Stimulated activated effector memory CD8-positive, alpha-beta T cell treated with anti-CD3 and anti-CD28 coated beads, Interleukin-12 subunit alpha, Interleukin-12 subunit beta, amount 100 ng/mL, for 72 hours (primary cell): ENCODE measurements around the gene HLTF.
"Not testable (repeated sequence)": the region's sequence is repeated elsewhere in the genome, so short reads cannot be mapped to it uniquely, and the experiment has no call there.

Experiments
- ATAC-seq: fragments of 150-1000 bp; cut with Tn5 transposase; 2 replicates; pipeline ENCODE4 v1.10.0; 2021
- DNase-seq, 2 donors: peaks; one replicate each; pipeline ENCODE4 v3.0.0; 2021 to 2022; ENCODE audit warnings: low spot score in 2 of 2
- H3K27ac Mint-ChIP-seq: one replicate; pipeline ENCODE4 v1.8.0; 2022; ENCODE audit warnings: mild to moderate bottlenecking, mixed read lengths
- H3K36me3 Mint-ChIP-seq: one replicate; pipeline ENCODE4 v1.8.0; 2022; ENCODE audit warnings: mild to moderate bottlenecking, mixed read lengths
- H3K4me1 Mint-ChIP-seq: one replicate; pipeline ENCODE4 v1.8.0; 2022; ENCODE audit warnings: mixed read lengths
- H3K4me3 Mint-ChIP-seq: one replicate; pipeline ENCODE4 v1.8.0; 2022; ENCODE audit warnings: mild to moderate bottlenecking, mixed read lengths
- H3K9me3 Mint-ChIP-seq: one replicate; pipeline ENCODE4 v1.8.0; 2022; ENCODE audit warnings: mixed read lengths

HLTF gene

GRCh38 chr3:148997623-148998022, 88.7 kb downstream of the HLTF start:
- Mint-ChIP-seq H3K9me3 (no peaks in the 10 kb centered on the region), H3K36me3 (peaks cover 73% of the 10 kb centered on the region), H3K4me1 (peaks cover 69% of the 10 kb centered on the region), H3K4me3 (peak overlapping the region; percentile 47), H3K27ac (peak overlapping the region; percentile 84)
- ATAC-seq (no peak), DNase-seq (no peak)

GRCh38 chr3:148992635-148993255, 93.6 kb downstream of the HLTF start:
- Mint-ChIP-seq H3K9me3 (no peaks in the 10 kb centered on the region), H3K4me1 (peaks cover 58% of the 10 kb centered on the region), H3K27ac (peak overlapping the region; percentile 96), H3K4me3 (peak overlapping the region; percentile 82), H3K36me3 (peaks cover 57% of the 10 kb centered on the region)
- DNase-seq (no peak), ATAC-seq (no peak)

- Mint-ChIP-seq H3K27ac (peak overlapping the region; percentile 96), H3K4me3 (peak overlapping the region; percentile 82), H3K4me1 (peaks cover 55% of the 10 kb centered on the region), H3K36me3 (peaks cover 53% of the 10 kb centered on the region), H3K9me3 (no peaks in the 10 kb centered on the region)
- peak; percentile 11 for ATAC-seq
- DNase-seq: peak; percentile 28 to 75
Observed at GRCh38 chr3:148992027-148992634, 94.2 kb downstream of the HLTF start.

- Mint-ChIP-seq H3K4me3 (peak within 1 kb of the TSS; percentile 82), H3K27ac (peak within 1 kb of the TSS; percentile 96), H3K36me3 (peaks cover 46% of the 10 kb centered on the region), H3K4me1 (peaks cover 48% of the 10 kb centered on the region), H3K9me3 (no peaks in the 10 kb centered on the region)
- ATAC-seq: peak; percentile 90
- DNase-seq: peak; percentile 68 to 88
Observed at GRCh38 chr3:148991219-148992026, 94.9 kb downstream of the HLTF start, which contains the start of gene GYG1. Gene GYG1 (plus strand): TSS chr3:148991540. CDS start chr3:148991641, 101 bp downstream.

GRCh38 chr3:148990236-148990635, 96.1 kb downstream of the HLTF start:
- Mint-ChIP-seq H3K4me3 (peak overlapping the region; percentile 82), H3K27ac (peak overlapping the region; percentile 96), H3K9me3 (no peaks in the 10 kb centered on the region), H3K36me3 (peaks cover 34% of the 10 kb centered on the region), H3K4me1 (peaks cover 36% of the 10 kb centered on the region)
- DNase-seq: no peak
- peak; percentile 69 for ATAC-seq

- DNase-seq, ATAC-seq: not testable (repeated sequence)
- H3K36me3 Mint-ChIP-seq: peaks cover 16% of the 10 kb centered on the region
Observed at GRCh38 chr3:148987551-148987950, 98.8 kb downstream of the HLTF start.

GRCh38 chr3:148981273-148981672, 105.1 kb downstream of the HLTF start:
- Mint-ChIP-seq H3K36me3 (no peaks in the 10 kb centered on the region), H3K4me1 (no peaks in the 10 kb centered on the region), H3K9me3 (no peaks in the 10 kb centered on the region), H3K4me3 (no peak overlapping the region), H3K27ac (no peak overlapping the region)
- ATAC-seq: no peak
- DNase-seq: no peak

More at GRCh38 chr3:148987551-148987950, 98.8 kb downstream of the HLTF start:
- peaks cover 20% of the 10 kb centered on the region for H3K4me1 Mint-ChIP-seq
- H3K27ac Mint-ChIP-seq, H3K4me3 Mint-ChIP-seq, H3K9me3 Mint-ChIP-seq: not testable (repeated sequence)
